ENCODE data around the gene DMRT3.

DNA sequence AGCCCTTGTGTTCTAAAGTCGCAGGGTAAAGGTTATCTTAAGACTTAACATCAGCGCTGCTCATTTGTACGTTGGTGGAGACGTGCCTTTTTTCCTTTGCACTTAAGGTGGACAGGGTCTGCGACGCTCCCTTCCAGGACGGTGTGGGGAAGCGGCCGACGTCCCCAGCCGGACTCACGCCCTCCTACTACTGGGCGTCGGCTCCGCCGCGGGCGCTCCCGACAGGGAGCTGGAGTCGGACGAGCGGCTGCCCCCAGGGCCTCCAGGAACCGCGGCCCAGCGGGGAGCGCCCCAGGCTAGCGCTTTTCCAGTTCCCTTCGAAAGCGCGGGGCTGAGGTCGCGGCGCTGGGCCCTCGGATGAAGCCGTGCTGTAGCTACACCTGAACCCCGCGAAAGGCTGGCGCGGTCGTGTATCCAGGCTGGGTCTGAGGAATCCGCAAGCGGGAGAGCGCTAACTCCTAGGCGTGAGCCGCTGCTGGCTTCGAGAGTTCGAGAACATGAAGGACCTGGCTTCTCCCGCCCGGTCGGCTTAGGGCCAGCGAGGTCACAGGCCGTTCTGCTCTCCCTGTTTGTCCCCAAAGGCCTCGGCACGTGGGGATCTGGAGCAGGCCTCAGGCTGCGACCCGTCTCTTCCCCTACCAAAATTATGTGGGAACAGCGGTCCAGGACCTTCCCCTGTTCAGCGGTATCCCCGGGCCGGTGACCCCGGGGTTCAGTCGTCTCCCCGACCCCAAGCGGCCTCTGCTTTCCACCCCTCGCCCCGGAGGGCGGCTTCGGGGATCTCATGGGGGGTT lies 3.8 kb upstream of the DMRT3 start:
- TF ChIP-seq, protein P1, sequence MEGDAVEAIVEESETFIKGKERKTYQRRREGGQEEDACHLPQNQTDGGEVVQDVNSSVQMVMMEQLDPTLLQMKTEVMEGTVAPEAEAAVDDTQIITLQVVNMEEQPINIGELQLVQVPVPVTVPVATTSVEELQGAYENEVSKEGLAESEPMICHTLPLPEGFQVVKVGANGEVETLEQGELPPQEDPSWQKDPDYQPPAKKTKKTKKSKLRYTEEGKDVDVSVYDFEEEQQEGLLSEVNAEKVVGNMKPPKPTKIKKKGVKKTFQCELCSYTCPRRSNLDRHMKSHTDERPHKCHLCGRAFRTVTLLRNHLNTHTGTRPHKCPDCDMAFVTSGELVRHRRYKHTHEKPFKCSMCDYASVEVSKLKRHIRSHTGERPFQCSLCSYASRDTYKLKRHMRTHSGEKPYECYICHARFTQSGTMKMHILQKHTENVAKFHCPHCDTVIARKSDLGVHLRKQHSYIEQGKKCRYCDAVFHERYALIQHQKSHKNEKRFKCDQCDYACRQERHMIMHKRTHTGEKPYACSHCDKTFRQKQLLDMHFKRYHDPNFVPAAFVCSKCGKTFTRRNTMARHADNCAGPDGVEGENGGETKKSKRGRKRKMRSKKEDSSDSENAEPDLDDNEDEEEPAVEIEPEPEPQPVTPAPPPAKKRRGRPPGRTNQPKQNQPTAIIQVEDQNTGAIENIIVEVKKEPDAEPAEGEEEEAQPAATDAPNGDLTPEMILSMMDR (IDR thresholded peaks at IDR 0.05; ENCODE audit: low read depth, low read length, poor library complexity, severe bottlenecking), result no peak
- no peak for TF ChIP-seq EZH2phosphoT487 (IDR thresholded peaks at IDR 0.05; ENCODE audit: borderline replicate concordance, low read length)
